Smooth muscle cell (in vitro differentiated cells): ENCODE data around the gene ACY1. TPM values are rescaled to one million over a fixed set of nuclear protein-coding genes. Genes with fewer than 3 reads are reported as not detected.

ENCODE experiments used
- DNase-seq: peaks from one replicate; lab custom pipeline; 2025; ENCODE audit not compliant: unreplicated experiment; lab: John Stamatoyannopoulos, UW
- H2AFZ ChIP-seq: fragments of 200-600 bp; sonication (generic); 2 replicates; pipeline ENCODE4 v1.6.0; 2016; ENCODE audit warnings: antibody characterized with exemption, low read depth, mild to moderate bottlenecking
- H3F3A ChIP-seq: fragments of 200-600 bp; sonication (generic); 2 replicates; pipeline ENCODE4 v1.6.0; 2017; ENCODE audit warnings: antibody characterized with exemption, low read depth
- H3K27ac ChIP-seq: fragments of 200-600 bp; sonication (generic); 2 replicates; pipeline ENCODE4 v1.5.1; 2016; ENCODE audit warnings: low read depth, mild to moderate bottlenecking
- H3K27me3 ChIP-seq: fragments of 200-600 bp; sonication (generic); 2 replicates; pipeline ENCODE4 v1.6.1; 2016; ENCODE audit warnings: low read depth, mild to moderate bottlenecking
- H3K36me3 ChIP-seq: fragments of 200-600 bp; sonication (generic); 2 replicates; pipeline ENCODE4 v1.5.1; 2016; ENCODE audit warnings: low read depth
- H3K4me1 ChIP-seq: fragments of 200-600 bp; sonication (generic); 2 replicates; pipeline ENCODE4 v1.5.1; 2016; ENCODE audit warnings: low read depth
- H3K4me2 ChIP-seq: fragments of 200-600 bp; sonication (generic); 2 replicates; pipeline ENCODE4 v1.6.0; 2016; ENCODE audit warnings: mild to moderate bottlenecking
- H3K4me3 ChIP-seq: fragments of 200-600 bp; sonication (generic); 2 replicates; pipeline ENCODE4 v1.5.1; 2016; ENCODE audit warnings: mild to moderate bottlenecking
- H3K79me2 ChIP-seq: fragments of 200-600 bp; sonication (generic); 2 replicates; pipeline ENCODE4 v1.6.0; 2016; ENCODE audit warnings: low read depth, mild to moderate bottlenecking
- H3K9ac ChIP-seq: fragments of 200-600 bp; sonication (generic); 2 replicates; pipeline ENCODE4 v1.6.0; 2016; ENCODE audit warnings: low read depth
- H3K9me3 ChIP-seq: fragments of 200-600 bp; sonication (generic); replicated peaks from 2 replicates; pipeline ENCODE4 v1.5.1; 2016; ENCODE audit warnings: low read depth
- H4K20me1 ChIP-seq: fragments of 200-600 bp; sonication (generic); 2 replicates; pipeline ENCODE4 v1.6.0; 2016; ENCODE audit warnings: low read depth
- WGBS: methylation state at CpG from one replicate; pipeline ENCODE4 v1.1.7; 2016; ENCODE audit warnings: low lambda C conversion rate; 5-methylcytosine and 5-hydroxymethylcytosine counted together
- polyA plus RNA-seq: library from polyadenylated mRNA; unstranded; fragments of >200 nt; fragmentation: Nextera tagmentation; extraction: Ambion mirVana; gene quantifications from 2 replicates; pipeline ENCODE4 v1.2.1, GENCODE V29; 2016
- total RNA-seq: library from RNA; depleted of rRNA; stranded (reverse); fragments of >200 nt; gene quantifications from 2 replicates; pipeline ENCODE4 v1.2.3, GENCODE V29; 2014
- TF ChIP-seq, protein P1 (sequence below): fragments of 200-600 bp; sonication (generic); IDR thresholded peaks from 2 replicates; pipeline ENCODE4 v1.5.1; 2017; ENCODE audit warnings: borderline replicate concordance, mild to moderate bottlenecking, antibody characterized with exemption; ENCODE audit not compliant: insufficient read depth, poor library complexity, severe bottlenecking

The ACY1 gene
- total and polyA plus RNA-seq, 2 experiments from 2014 or later = 33.8 to 39.6 TPM

DNA sequence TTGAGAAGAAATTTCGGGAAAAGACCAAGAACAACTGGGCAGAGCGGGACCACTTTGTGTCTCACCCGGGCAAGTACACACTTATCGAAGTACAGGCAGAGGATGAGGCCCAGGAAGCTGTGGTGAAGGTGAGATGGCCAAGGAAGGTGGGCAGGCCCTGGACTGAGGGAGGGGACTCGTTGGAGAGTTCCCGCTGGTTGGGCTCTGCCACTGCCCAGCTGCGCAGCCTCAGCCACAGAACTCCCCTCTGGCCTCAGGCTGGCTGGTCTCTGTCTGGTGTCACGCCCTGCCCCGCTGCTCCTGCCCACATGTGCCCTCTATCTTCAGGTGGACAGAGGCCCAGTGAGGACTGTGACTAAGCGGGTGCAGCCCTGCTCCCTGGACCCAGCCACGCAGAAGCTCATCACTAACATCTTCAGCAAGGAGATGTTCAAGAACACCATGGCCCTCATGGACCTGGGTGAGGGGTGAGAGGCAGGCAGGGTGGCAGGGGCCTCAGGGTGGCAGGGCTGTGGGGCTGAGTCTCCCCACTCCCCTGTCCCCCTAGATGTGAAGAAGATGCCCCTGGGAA, 38.8 kb upstream of the ACY1 start:
- no peak overlapping the region for H3K4me3 ChIP-seq
- no peak overlapping the region for H3K4me2 ChIP-seq
- H4K20me1 ChIP-seq = no peaks in the 10 kb centered on the region
- 94% methylated on average over 11 of the region's 11 CpGs for WGBS
- H3K27me3 ChIP-seq = no peaks in the 10 kb centered on the region
- H3K4me1 ChIP-seq = no peaks in the 10 kb centered on the region
- H3K27ac ChIP-seq = no peak overlapping the region
- no peak overlapping the region for H2AFZ ChIP-seq
- TF ChIP-seq, protein P1, sequence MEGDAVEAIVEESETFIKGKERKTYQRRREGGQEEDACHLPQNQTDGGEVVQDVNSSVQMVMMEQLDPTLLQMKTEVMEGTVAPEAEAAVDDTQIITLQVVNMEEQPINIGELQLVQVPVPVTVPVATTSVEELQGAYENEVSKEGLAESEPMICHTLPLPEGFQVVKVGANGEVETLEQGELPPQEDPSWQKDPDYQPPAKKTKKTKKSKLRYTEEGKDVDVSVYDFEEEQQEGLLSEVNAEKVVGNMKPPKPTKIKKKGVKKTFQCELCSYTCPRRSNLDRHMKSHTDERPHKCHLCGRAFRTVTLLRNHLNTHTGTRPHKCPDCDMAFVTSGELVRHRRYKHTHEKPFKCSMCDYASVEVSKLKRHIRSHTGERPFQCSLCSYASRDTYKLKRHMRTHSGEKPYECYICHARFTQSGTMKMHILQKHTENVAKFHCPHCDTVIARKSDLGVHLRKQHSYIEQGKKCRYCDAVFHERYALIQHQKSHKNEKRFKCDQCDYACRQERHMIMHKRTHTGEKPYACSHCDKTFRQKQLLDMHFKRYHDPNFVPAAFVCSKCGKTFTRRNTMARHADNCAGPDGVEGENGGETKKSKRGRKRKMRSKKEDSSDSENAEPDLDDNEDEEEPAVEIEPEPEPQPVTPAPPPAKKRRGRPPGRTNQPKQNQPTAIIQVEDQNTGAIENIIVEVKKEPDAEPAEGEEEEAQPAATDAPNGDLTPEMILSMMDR = no peak
- peaks cover 19% of the 10 kb centered on the region for H3K79me2 ChIP-seq
- H3F3A ChIP-seq = no peaks in the 10 kb centered on the region
- DNase-seq = no peak
- H3K36me3 ChIP-seq = no peaks in the 10 kb centered on the region
- no peak overlapping the region for H3K9ac ChIP-seq
- no peaks in the 10 kb centered on the region for H3K9me3 ChIP-seq

DNA sequence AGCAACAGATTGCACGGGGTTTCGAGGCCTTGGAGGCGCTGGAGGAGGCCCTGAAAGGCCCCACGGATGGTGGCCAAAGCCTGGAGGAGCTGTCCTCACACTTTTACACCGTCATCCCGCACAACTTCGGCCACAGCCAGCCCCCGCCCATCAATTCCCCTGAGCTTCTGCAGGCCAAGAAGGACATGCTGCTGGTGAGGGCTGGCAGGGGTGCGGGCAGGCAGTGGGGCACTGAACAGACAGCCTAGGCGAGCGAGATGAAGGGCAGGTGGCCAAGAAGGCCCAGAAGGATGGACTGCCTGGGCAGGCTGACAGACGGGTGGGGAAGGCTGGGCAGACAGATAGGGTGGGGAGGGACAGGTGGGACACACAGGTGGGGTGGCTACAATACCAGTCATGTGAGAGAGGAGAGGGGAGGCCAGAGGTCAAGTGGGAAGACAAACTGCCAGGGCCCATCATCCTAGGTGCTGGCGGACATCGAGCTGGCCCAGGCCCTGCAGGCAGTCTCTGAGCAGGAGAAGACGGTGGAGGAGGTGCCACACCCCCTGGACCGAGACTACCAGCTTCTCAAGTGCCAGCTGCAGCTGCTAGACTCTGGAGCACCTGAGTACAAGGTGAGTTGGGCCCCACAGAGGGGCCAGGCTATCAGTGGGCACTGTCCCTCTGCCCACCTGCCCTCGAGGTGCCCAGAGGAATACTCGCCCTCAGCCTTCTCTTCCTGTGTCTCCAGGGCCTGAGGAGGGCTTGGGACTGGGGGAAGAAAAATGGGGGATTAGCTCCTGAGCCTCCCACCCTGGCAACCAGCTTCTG, 38.1 kb upstream of the ACY1 start:
- Histone ChIP-seq H3K4me1 (no peaks in the 10 kb centered on the region), H3K4me3 (no peak overlapping the region), H4K20me1 (no peaks in the 10 kb centered on the region), H3K9ac (no peak overlapping the region), H3K9me3 (no peaks in the 10 kb centered on the region), H3K4me2 (no peak overlapping the region), H3K36me3 (no peaks in the 10 kb centered on the region), H3K27ac (no peak overlapping the region), H3K79me2 (peaks cover 12% of the 10 kb centered on the region), H3F3A (no peaks in the 10 kb centered on the region), H3K27me3 (no peaks in the 10 kb centered on the region), H2AFZ (no peak overlapping the region)
- TF ChIP-seq, protein P1 = no peak
- no peak for DNase-seq
- WGBS = 90% methylated on average over 18 of the region's 18 CpGs

DNA sequence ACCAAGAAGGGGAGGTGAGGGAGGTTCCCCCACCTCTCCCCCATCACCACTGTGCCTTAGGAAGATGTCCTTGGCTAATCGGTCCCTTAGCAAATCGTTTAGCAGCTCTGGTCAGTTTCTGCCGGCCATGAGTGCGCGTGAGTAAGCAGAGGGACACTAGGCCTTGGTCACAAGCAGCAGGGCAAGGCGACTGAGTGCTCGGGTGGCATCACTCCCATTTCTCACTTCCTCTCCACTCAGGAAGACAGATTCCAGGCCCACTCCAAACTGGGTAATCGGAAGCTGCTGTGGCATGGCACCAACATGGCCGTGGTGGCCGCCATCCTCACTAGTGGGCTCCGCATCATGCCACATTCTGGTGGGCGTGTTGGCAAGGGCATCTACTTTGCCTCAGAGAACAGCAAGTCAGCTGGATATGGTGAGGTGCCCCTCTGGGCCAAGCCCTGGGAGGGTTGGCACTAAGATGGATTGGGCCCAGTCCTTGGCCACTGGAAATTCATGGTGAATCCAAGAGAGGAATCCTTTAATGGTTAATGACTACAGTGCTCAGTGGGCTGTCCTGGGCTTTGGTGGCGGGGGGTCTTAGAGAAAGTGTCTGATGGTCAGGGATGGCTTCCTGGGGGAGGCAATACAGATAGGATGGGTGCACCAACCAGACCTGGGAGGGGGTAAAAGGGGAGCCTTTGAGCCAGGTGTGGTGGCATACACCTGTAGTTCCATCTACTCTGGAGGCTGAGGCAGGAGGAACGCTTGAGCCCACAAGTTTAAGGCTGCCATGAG, 37.2 kb upstream of the ACY1 start:
- no peaks in the 10 kb centered on the region for H4K20me1 ChIP-seq
- TF ChIP-seq, protein P1 = no peak
- no peak overlapping the region for H3K4me3 ChIP-seq
- H3K27ac ChIP-seq = no peak overlapping the region
- no peak overlapping the region for H2AFZ ChIP-seq
- no peaks in the 10 kb centered on the region for H3K9me3 ChIP-seq
- WGBS = 94% methylated on average over 14 of the region's 14 CpGs
- DNase-seq = no peak
- H3K79me2 ChIP-seq = peaks cover 3% of the 10 kb centered on the region
- no peaks in the 10 kb centered on the region for H3K36me3 ChIP-seq
- H3K4me1 ChIP-seq = no peaks in the 10 kb centered on the region
- H3K27me3 ChIP-seq = no peaks in the 10 kb centered on the region
- H3F3A ChIP-seq = no peaks in the 10 kb centered on the region
- no peak overlapping the region for H3K9ac ChIP-seq
- no peak overlapping the region for H3K4me2 ChIP-seq
